Loucy (cell line): ENCODE data around the gene SHCBP1L.

Source experiments
- CTCF ChIP-seq: fragments of 200-600 bp; sonication (generic); conservative IDR thresholded peaks from 2 replicates; pipeline ENCODE4 v1.5.1; 2014; ENCODE audit warnings: mild to moderate bottlenecking, antibody characterized with exemption, low read length
- EZH2phosphoT487 ChIP-seq: fragments of 200-600 bp; IDR thresholded peaks from 2 replicates; pipeline ENCODE4 v1.6.1; 2018; ENCODE audit warnings: antibody characterized with exemption, mild to moderate bottlenecking, moderate library complexity, borderline replicate concordance

DNA sequence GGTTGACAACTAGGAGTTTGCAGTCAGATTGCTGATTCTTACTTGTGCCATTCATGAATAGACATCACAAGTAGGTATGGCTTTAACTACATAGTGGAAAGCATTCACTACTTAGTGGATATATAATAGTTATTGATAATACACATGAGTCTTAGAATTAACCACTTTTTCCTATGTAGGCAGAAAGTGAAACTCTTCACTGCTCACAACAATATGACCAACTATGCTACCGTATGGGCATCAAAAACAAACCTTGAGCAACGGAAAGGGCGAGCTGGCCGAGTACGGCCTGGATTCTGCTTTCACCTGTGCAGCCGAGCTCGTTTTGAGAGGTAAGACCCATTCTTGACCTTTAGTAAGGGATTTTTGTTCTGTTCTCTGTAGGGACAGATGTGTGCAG lies 75.1 kb downstream of the SHCBP1L start:
- no peak for TF ChIP-seq CTCF
- no peak for TF ChIP-seq EZH2phosphoT487
